Loucy (cell line): ENCODE data around the gene BEND4.

ENCODE experiments used
- EZH2phosphoT487 ChIP-seq: fragments of 200-600 bp; IDR thresholded peaks from 2 replicates; pipeline ENCODE4 v1.6.1; 2018; ENCODE audit warnings: antibody characterized with exemption, mild to moderate bottlenecking, moderate library complexity, borderline replicate concordance
- TF ChIP-seq, protein P1 (sequence below): fragments of 200-600 bp; sonication (generic); conservative IDR thresholded peaks from 2 replicates; pipeline ENCODE4 v1.5.1; 2014; ENCODE audit warnings: mild to moderate bottlenecking, antibody characterized with exemption, low read length

DNA sequence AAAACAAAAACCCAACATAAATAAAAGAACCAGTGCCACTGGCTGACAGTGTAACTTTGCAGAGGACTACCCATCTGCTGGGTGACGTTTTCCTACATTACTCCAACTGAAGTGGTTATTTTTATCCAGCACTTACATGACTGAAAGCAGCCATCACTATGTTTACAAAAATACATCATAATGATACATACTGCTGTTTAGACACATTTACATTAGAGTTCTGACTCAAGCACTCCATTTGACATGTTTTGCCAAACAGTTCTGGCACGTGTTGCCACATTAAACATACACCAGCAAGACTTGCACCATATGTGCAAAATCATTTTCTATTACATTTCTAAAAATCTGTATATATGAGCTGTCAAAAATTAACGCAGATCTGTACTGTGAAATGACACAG lies 39.6 kb downstream of the BEND4 start:
- TF ChIP-seq, protein P1, sequence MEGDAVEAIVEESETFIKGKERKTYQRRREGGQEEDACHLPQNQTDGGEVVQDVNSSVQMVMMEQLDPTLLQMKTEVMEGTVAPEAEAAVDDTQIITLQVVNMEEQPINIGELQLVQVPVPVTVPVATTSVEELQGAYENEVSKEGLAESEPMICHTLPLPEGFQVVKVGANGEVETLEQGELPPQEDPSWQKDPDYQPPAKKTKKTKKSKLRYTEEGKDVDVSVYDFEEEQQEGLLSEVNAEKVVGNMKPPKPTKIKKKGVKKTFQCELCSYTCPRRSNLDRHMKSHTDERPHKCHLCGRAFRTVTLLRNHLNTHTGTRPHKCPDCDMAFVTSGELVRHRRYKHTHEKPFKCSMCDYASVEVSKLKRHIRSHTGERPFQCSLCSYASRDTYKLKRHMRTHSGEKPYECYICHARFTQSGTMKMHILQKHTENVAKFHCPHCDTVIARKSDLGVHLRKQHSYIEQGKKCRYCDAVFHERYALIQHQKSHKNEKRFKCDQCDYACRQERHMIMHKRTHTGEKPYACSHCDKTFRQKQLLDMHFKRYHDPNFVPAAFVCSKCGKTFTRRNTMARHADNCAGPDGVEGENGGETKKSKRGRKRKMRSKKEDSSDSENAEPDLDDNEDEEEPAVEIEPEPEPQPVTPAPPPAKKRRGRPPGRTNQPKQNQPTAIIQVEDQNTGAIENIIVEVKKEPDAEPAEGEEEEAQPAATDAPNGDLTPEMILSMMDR, result no peak
- TF ChIP-seq EZH2phosphoT487, result no peak
